Measurements from ENCODE around the gene PGLYRP2.

DNA sequence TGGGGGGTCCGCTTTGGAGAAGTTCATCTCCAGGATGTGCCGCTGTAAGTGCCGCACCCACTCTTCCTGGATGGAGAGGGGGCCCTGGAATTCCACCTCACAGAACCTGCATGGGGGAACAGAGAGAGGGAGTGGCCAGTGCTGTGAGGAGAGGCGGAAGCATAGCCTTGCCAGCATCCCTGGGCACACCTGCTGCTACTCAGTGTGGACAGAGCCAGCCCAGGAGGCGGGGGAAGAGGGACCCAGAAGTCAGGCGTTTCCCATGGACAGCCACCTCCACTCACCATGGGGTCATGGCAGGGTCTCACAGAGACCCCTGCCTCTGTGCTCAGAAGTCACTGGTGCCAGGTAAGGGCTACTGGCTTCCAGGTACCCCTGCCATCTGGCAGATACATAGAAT lies 56.2 kb downstream of the PGLYRP2 start:
- TF ChIP-seq, protein P1, sequence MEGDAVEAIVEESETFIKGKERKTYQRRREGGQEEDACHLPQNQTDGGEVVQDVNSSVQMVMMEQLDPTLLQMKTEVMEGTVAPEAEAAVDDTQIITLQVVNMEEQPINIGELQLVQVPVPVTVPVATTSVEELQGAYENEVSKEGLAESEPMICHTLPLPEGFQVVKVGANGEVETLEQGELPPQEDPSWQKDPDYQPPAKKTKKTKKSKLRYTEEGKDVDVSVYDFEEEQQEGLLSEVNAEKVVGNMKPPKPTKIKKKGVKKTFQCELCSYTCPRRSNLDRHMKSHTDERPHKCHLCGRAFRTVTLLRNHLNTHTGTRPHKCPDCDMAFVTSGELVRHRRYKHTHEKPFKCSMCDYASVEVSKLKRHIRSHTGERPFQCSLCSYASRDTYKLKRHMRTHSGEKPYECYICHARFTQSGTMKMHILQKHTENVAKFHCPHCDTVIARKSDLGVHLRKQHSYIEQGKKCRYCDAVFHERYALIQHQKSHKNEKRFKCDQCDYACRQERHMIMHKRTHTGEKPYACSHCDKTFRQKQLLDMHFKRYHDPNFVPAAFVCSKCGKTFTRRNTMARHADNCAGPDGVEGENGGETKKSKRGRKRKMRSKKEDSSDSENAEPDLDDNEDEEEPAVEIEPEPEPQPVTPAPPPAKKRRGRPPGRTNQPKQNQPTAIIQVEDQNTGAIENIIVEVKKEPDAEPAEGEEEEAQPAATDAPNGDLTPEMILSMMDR (IDR thresholded peaks at IDR 0.05) = no peak
- TF ChIP-seq POLR2A (IDR thresholded peaks at IDR 0.05) = no peak

Data from adrenal gland (tissue), 5 donors.